HL-60 (cell line): ENCODE measurements around the gene RUNX2.
"Not testable (repeated sequence)": the region's sequence is repeated elsewhere in the genome, so short reads cannot be mapped to it uniquely, and the experiment has no call there.

ENCODE experiments used
- DNase-seq, 2 experiments: peaks; one replicate each; pipeline ENCODE4 v3.0.0-alpha.2; 2010 to 2020; ENCODE audit warnings: low read depth in 1 of 2, low spot score in 1 of 2
- H3K27ac ChIP-seq: fragments of 250-450 bp; sonication (Bioruptor Pico); replicated peaks from 2 replicates; pipeline ENCODE4 v1.5.1; 2020; ENCODE audit warnings: mild to moderate bottlenecking, moderate library complexity
- H3K27me3 ChIP-seq: fragments of 250-450 bp; sonication (Bioruptor Pico); 2 replicates; pipeline ENCODE4 v1.5.1; 2021; ENCODE audit warnings: mild to moderate bottlenecking, moderate library complexity; ENCODE audit not compliant: insufficient read depth, poor library complexity, severe bottlenecking
- H3K4me3 ChIP-seq: replicated peaks from 2 replicates; pipeline ENCODE4 v1.5.1; 2011; ENCODE audit warnings: mild to moderate bottlenecking, control low read depth, low read length; ENCODE audit not compliant: insufficient read depth
- CTCF ChIP-seq: IDR thresholded peaks from one replicate; pipeline ENCODE4 v1.5.1; 2011; ENCODE audit warnings: low read length, control low read depth, inconsistent platforms; ENCODE audit not compliant: insufficient read depth
- GABPA ChIP-seq: IDR thresholded peaks from 2 replicates; pipeline ENCODE4 v1.6.1; 2012; ENCODE audit warnings: low read depth
- POLR2AphosphoS5 ChIP-seq: IDR thresholded peaks from 2 replicates; pipeline ENCODE4 v1.6.1; 2012; ENCODE audit warnings: low read depth
- REST ChIP-seq: IDR thresholded peaks from 2 replicates; pipeline ENCODE4 v1.6.1; 2012; ENCODE audit warnings: low read depth; ENCODE audit not compliant: insufficient replicate concordance
- SPI1 ChIP-seq: IDR thresholded peaks from 2 replicates; pipeline ENCODE4 v1.6.1; 2012; ENCODE audit warnings: low read depth, mild to moderate bottlenecking, borderline replicate concordance
- long read RNA-seq: library from polyadenylated mRNA; unstranded; transcript quantifications from one replicate; pipeline ENCODE4 v2.0.0, GENCODE V29; 2020

Gene RUNX2
- long read RNA-seq, partial matches to known transcripts: 0 of 4 reads
- long read RNA-seq, other reads (novel, unspliced or antisense): 4 of 4 reads

GRCh38 chr6:45327956-45328522 lies at the start of gene RUNX2:
TSS of gene RUNX2 (plus strand) at chr6:45328330. CDS start at chr6:45328727, 397 bp downstream.
- DNase-seq: no peak
- no peak within 1 kb of the TSS for H3K4me3 ChIP-seq

GRCh38 chr6:45278367-45278766 lies 49.8 kb upstream of the RUNX2 start:
- Histone ChIP-seq H3K27ac (no peak overlapping the region), H3K27me3 (no peaks in the 10 kb centered on the region), H3K4me3 (no peak overlapping the region)
- no peak for DNase-seq
- no peak for TF ChIP-seq SPI1
- TF ChIP-seq POLR2AphosphoS5: no peak
- TF ChIP-seq GABPA: no peak
- TF ChIP-seq CTCF: no peak
- no peak for TF ChIP-seq REST

More at GRCh38 chr6:45327956-45328522, at the start of gene RUNX2:
- Histone ChIP-seq H3K27me3 (no peaks in the 10 kb centered on the region), H3K27ac (no peak within 1 kb of the TSS)
- TF ChIP-seq GABPA: no peak
- no peak for TF ChIP-seq SPI1
- no peak for TF ChIP-seq POLR2AphosphoS5
- TF ChIP-seq REST: no peak
- TF ChIP-seq CTCF: no peak

GRCh38 chr6:45286707-45287106 lies 41.4 kb upstream of the RUNX2 start:
- not testable (repeated sequence) for H3K4me3 ChIP-seq, H3K27ac ChIP-seq, DNase-seq, H3K27me3 ChIP-seq

- DNase-seq: no peak
- Histone ChIP-seq H3K27me3 (no peaks in the 10 kb centered on the region), H3K27ac (no peak overlapping the region), H3K4me3 (no peak overlapping the region)
- no peak for TF ChIP-seq SPI1
- TF ChIP-seq REST: no peak
- TF ChIP-seq CTCF: no peak
- no peak for TF ChIP-seq POLR2AphosphoS5
- TF ChIP-seq GABPA: no peak
These were observed 38.2 kb upstream of the RUNX2 start for GRCh38 chr6:45289751-45290514.
